ENCODE measurements around the gene TBC1D22A.

TBC1D22A gene

GRCh38 chr22:46958191-46958590 is 195.7 kb downstream of the TBC1D22A start:
- DNase-seq (ENCODE audit: low read depth), result no peak

- no peak for DNase-seq (ENCODE audit: low read depth)
Observed at GRCh38 chr22:46958658-46959057, 196.2 kb downstream of the TBC1D22A start.

- no peak for DNase-seq (ENCODE audit: low read depth)
Observed at GRCh38 chr22:46959369-46959768, 196.9 kb downstream of the TBC1D22A start.

- no peak for DNase-seq (ENCODE audit: low read depth)
Observed at GRCh38 chr22:46961591-46962295, 199.3 kb downstream of the TBC1D22A start.

- no peak for DNase-seq (ENCODE audit: low read depth)
Observed at GRCh38 chr22:46962406-46962805, 200.0 kb downstream of the TBC1D22A start.

- no peak for DNase-seq (ENCODE audit: low read depth)
Observed at GRCh38 chr22:46963672-46964545, 201.5 kb downstream of the TBC1D22A start.

- DNase-seq (ENCODE audit: low read depth), result no peak
Observed at GRCh38 chr22:46964773-46965550, 202.5 kb downstream of the TBC1D22A start.

GRCh38 chr22:46965555-46966494 is 203.4 kb downstream of the TBC1D22A start:
- no peak for DNase-seq (ENCODE audit: low read depth)

GRCh38 chr22:46966495-46966845 is 204.0 kb downstream of the TBC1D22A start:
- DNase-seq (ENCODE audit: low read depth), result no peak

- no peak for DNase-seq (ENCODE audit: low read depth)
Observed at GRCh38 chr22:46966846-46967245, 204.4 kb downstream of the TBC1D22A start.

GRCh38 chr22:46967445-46968358 is 205.3 kb downstream of the TBC1D22A start:
- DNase-seq (ENCODE audit: low read depth), result no peak

GRCh38 chr22:46968359-46968740 is 205.9 kb downstream of the TBC1D22A start:
- no peak for DNase-seq (ENCODE audit: low read depth)

GRCh38 chr22:46968848-46969247 is 206.4 kb downstream of the TBC1D22A start:
- DNase-seq (ENCODE audit: low read depth), result no peak

GRCh38 chr22:46969491-46969890 is 207.0 kb downstream of the TBC1D22A start:
- no peak for DNase-seq (ENCODE audit: low read depth)

- no peak for DNase-seq (ENCODE audit: low read depth)
Observed at GRCh38 chr22:46969961-46970360, 207.5 kb downstream of the TBC1D22A start.

- DNase-seq (ENCODE audit: low read depth), result no peak
Observed at GRCh38 chr22:46970411-46971098, 208.1 kb downstream of the TBC1D22A start.

- DNase-seq (ENCODE audit: low read depth), result peak; percentile 57
Observed at GRCh38 chr22:46971099-46971763, 208.8 kb downstream of the TBC1D22A start.

- no peak for DNase-seq (ENCODE audit: low read depth)
Observed at GRCh38 chr22:46971764-46972125, 209.3 kb downstream of the TBC1D22A start.

GRCh38 chr22:46972256-46972655 is 209.8 kb downstream of the TBC1D22A start:
- no peak for DNase-seq (ENCODE audit: low read depth)

All from iris pigment epithelial cell (primary cell).